H1 (cell line): ENCODE data around the gene KCNQ1. TPM values are rescaled to one million over a fixed set of nuclear protein-coding genes. Genes with fewer than 3 reads are reported as not detected.

ENCODE experiments used
- CTCF ChIA-PET: fragments of 300-600 bp; sonication (Branson Sonifier 250); formaldehyde crosslinking; loops from one replicate; lab custom pipeline; 2021; ENCODE audit not compliant: partially characterized antibody; lab: Charles Lee
- POLR2A ChIA-PET: fragments of 300-600 bp; sonication (Branson Sonifier 250); formaldehyde crosslinking; loops from one replicate; lab custom pipeline; 2021; ENCODE audit warnings: inconsistent platforms; ENCODE audit not compliant: partially characterized antibody; lab: Charles Lee
- DNase-seq, 2 experiments: peaks; one replicate each; pipeline versions ENCODE4 v3.0.0 to v3.0.0-alpha.2; 2010 to 2022; ENCODE audit warnings: low spot score in 2 of 2, low read depth in 1 of 2, mixed read lengths in 1 of 2
- FAIRE-seq: peaks from 2 replicates; lab custom pipeline; 2011; peaks lifted over from hg19 to GRCh38; lab: Jason Lieb, UNC
- H2AFZ ChIP-seq: 2 replicates; pipeline ENCODE4 v1.8.1; 2012; ENCODE audit warnings: low read length, inconsistent platforms
- H2AK5ac ChIP-seq: 2 replicates; pipeline ENCODE4 v1.6.1; 2013; ENCODE audit warnings: low read depth, low read length
- H2BK120ac ChIP-seq: replicated peaks from 2 replicates; pipeline ENCODE3; 2013; ENCODE audit warnings: low read depth, low read length, inconsistent platforms
- H2BK12ac ChIP-seq: 2 replicates; pipeline ENCODE4 v1.6.1; 2013; ENCODE audit warnings: low read depth, low read length
- H2BK15ac ChIP-seq: 2 replicates; pipeline ENCODE4 v1.6.1; 2013; ENCODE audit warnings: low read length
- H2BK20ac ChIP-seq: 2 replicates; pipeline ENCODE4 v1.6.1; 2013; ENCODE audit warnings: low read length
- H2BK5ac ChIP-seq: 2 replicates; pipeline ENCODE4 v1.6.1; 2013; ENCODE audit warnings: low read depth, low read length
- H3K14ac ChIP-seq: 2 replicates; pipeline ENCODE4 v1.6.1; 2013; ENCODE audit warnings: inconsistent platforms; ENCODE audit not compliant: insufficient read length
- H3K18ac ChIP-seq: 2 replicates; pipeline ENCODE4 v1.6.1; 2013; ENCODE audit warnings: low read length; ENCODE audit errors: extremely low read depth
- H3K23ac ChIP-seq: 2 replicates; pipeline ENCODE4 v1.6.1; 2013; ENCODE audit warnings: inconsistent platforms; ENCODE audit not compliant: insufficient read length
- H3K23me2 ChIP-seq: 2 replicates; pipeline ENCODE4 v1.6.1; 2013; ENCODE audit warnings: low read depth, low read length
- H3K27ac ChIP-seq: 2 replicates; pipeline ENCODE4 v1.6.1; 2011; ENCODE audit warnings: low read depth, low read length, inconsistent platforms
- H3K27me3 ChIP-seq, 4 experiments: replicated peaks in 1 of 4; 1 replicate in 1 of 4; 2 replicates in 3 of 4; pipeline versions ENCODE4 v1.6.1 to v1.8.1; 2011 to 2013; ENCODE audit warnings: low read length in 3 of 4, mild to moderate bottlenecking in 3 of 4, inconsistent platforms in 2 of 4, mixed read lengths in 2 of 4, moderate library complexity in 1 of 4; ENCODE audit not compliant: control insufficient read depth in 3 of 4, insufficient read depth in 3 of 4; ENCODE audit errors: extremely low read depth in 1 of 4
- H3K36me3 ChIP-seq, 4 experiments: 2 replicates each; pipeline versions ENCODE4 v1.6.1 to v1.8.1; 2011 to 2013; ENCODE audit warnings: mild to moderate bottlenecking in 4 of 4, low read length in 3 of 4, moderate library complexity in 2 of 4, control low read depth in 1 of 4, inconsistent platforms in 1 of 4; ENCODE audit not compliant: insufficient read depth in 4 of 4, control insufficient read depth in 2 of 4
- H3K4ac ChIP-seq: replicated peaks from 2 replicates; pipeline ENCODE3; 2013; ENCODE audit warnings: low read length, low read depth, mixed read lengths, inconsistent platforms; ENCODE audit not compliant: insufficient read length
- H3K4me1 ChIP-seq, 4 experiments: replicated peaks in 1 of 4; 1 replicate in 1 of 4; 2 replicates in 3 of 4; pipeline versions ENCODE4 v1.6.1 to v1.8.1; 2011 to 2013; ENCODE audit warnings: low read length in 3 of 4, inconsistent platforms in 2 of 4, mixed read lengths in 1 of 4; ENCODE audit not compliant: insufficient read depth in 4 of 4, control insufficient read depth in 3 of 4
- H3K4me2 ChIP-seq, 2 experiments: 2 replicates each; pipeline versions ENCODE4 v1.6.1 to v1.8.1; 2011 to 2013; ENCODE audit warnings: low read depth in 2 of 2, low read length in 2 of 2, control low read depth in 1 of 2, inconsistent platforms in 1 of 2, mild to moderate bottlenecking in 1 of 2; ENCODE audit not compliant: insufficient read depth in 1 of 2
- H3K4me3 ChIP-seq, 4 experiments: fragments of 200-600, 300-600 bp in 1 of 4; sonication (generic), shearing (Covaris generic), sonication (Bioruptor Twin) in 1 of 4; 2 replicates each; pipeline versions ENCODE4 v1.5.1 to v1.8.1; 2011 to 2016; ENCODE audit warnings: low read length in 4 of 4, low read depth in 3 of 4, control low read depth in 2 of 4, inconsistent platforms in 2 of 4, mild to moderate bottlenecking in 2 of 4, mixed read lengths in 1 of 4, moderate library complexity in 1 of 4; ENCODE audit not compliant: insufficient read depth in 2 of 4; ENCODE audit errors: extremely low read depth in 1 of 4
- H3K56ac ChIP-seq: replicated peaks from 2 replicates; pipeline ENCODE3; 2013; ENCODE audit warnings: low read depth, mild to moderate bottlenecking, mixed read lengths, low read length, inconsistent platforms; ENCODE audit not compliant: insufficient read length
- H3K79me1 ChIP-seq: 2 replicates; pipeline ENCODE4 v1.6.1; 2013; ENCODE audit warnings: low read depth, low read length, control low read depth
- H3K79me2 ChIP-seq, 2 experiments: 2 replicates each; pipeline versions ENCODE4 v1.6.1 to v1.8.1; 2012 to 2013; ENCODE audit warnings: low read length in 2 of 2, mild to moderate bottlenecking in 2 of 2, inconsistent platforms in 1 of 2; ENCODE audit not compliant: insufficient read depth in 2 of 2, control insufficient read depth in 1 of 2
- H3K9ac ChIP-seq, 4 experiments: replicated peaks in 1 of 4; 1 replicate in 1 of 4; 2 replicates in 3 of 4; pipeline versions ENCODE4 v1.6.1 to v1.8.1; 2011 to 2013; ENCODE audit warnings: low read depth in 3 of 4, low read length in 3 of 4, control low read depth in 2 of 4, mild to moderate bottlenecking in 2 of 4, moderate library complexity in 2 of 4, inconsistent platforms in 1 of 4; ENCODE audit errors: extremely low read depth in 1 of 4
- H3K9me3 ChIP-seq, 2 experiments: 2 replicates each; pipeline versions ENCODE4 v1.6.1 to v1.8.1; 2012 to 2013; ENCODE audit warnings: mild to moderate bottlenecking in 2 of 2, moderate library complexity in 2 of 2, control low read depth in 1 of 2, inconsistent platforms in 1 of 2, low read depth in 1 of 2, low read length in 1 of 2, mixed read lengths in 1 of 2; ENCODE audit not compliant: insufficient read depth in 2 of 2
- H4K20me1 ChIP-seq, 2 experiments: replicated peaks in 1 of 2; 2 replicates each; pipeline versions ENCODE3 to v1.8.1; 2011 to 2013; ENCODE audit warnings: inconsistent platforms in 2 of 2, low read length in 2 of 2, mild to moderate bottlenecking in 1 of 2; ENCODE audit not compliant: insufficient read depth in 2 of 2, control insufficient read depth in 1 of 2
- H4K5ac ChIP-seq: 2 replicates; pipeline ENCODE4 v1.6.1; 2013; ENCODE audit warnings: low read length, low read depth, mixed read lengths, inconsistent platforms; ENCODE audit not compliant: insufficient read length
- H4K8ac ChIP-seq: 2 replicates; pipeline ENCODE4 v1.8.0; 2013; ENCODE audit warnings: mild to moderate bottlenecking, moderate library complexity, low read length, inconsistent platforms; ENCODE audit not compliant: insufficient read depth; ENCODE audit errors: extremely low read depth
- H4K91ac ChIP-seq: replicated peaks from 2 replicates; pipeline ENCODE3; 2013; ENCODE audit warnings: low read length, mixed read lengths, inconsistent platforms; ENCODE audit not compliant: insufficient read length
- EP300 ChIP-seq, 2 experiments: IDR thresholded peaks; 1 replicate in 1 of 2; 2 replicates in 1 of 2; pipeline ENCODE4 v1.6.1; 2011 to 2012; ENCODE audit warnings: low read depth in 2 of 2, low read length in 2 of 2, mild to moderate bottlenecking in 2 of 2, borderline replicate concordance in 1 of 2, inconsistent platforms in 1 of 2, moderate library complexity in 1 of 2
- SIX5 ChIP-seq: IDR thresholded peaks from 2 replicates; pipeline ENCODE4 v1.6.1; 2011; ENCODE audit warnings: mild to moderate bottlenecking, low read depth, low read length
- WGBS, 2 experiments: shearing (Covaris generic) in 1 of 2; methylation state at CpG; one replicate each; pipeline versions ENCODE4 v1.1.6 to v1.1.7; 2013 to 2015; ENCODE audit warnings: low lambda C conversion rate in 2 of 2, mixed read lengths in 2 of 2, inconsistent platforms in 1 of 2, low coverage in 1 of 2, missing lambda C conversion rate in 1 of 2; ENCODE audit not compliant: insufficient replicate concordance in 2 of 2, insufficient coverage in 1 of 2, insufficient read length in 1 of 2; ENCODE audit errors: extremely low coverage in 1 of 2, missing lambda C conversion rate in 1 of 2; 5-methylcytosine and 5-hydroxymethylcytosine counted together
- polyA plus RNA-seq, 7 experiments: library from polyadenylated mRNA; depleted of rRNA in 3 of 7; stranded (reverse) in 5 of 7; unstranded in 2 of 7; fragments of >200 nt in 5 of 7; fragments of 200-250 nt in 2 of 7; gene quantifications; 1 replicate in 5 of 7; 2 replicates in 1 of 7; 4 replicates in 1 of 7; pipeline versions ENCODE4 v1.2.1 to v1.2.3, GENCODE V29; 2011 to 2013; ENCODE audit warnings: missing spikeins in 2 of 7, mixed read lengths in 2 of 7
- total RNA-seq: library from RNA; stranded (reverse); fragmentation: NEBNext Ultra II Directional; extraction: Animal tissue kit (Norgen Biotek cat#: 25700); gene quantifications from 2 replicates; pipeline ENCODE4 v1.2.1, GENCODE V29; 2021

KCNQ1 gene
- total and polyA plus RNA-seq, 2 of the 8 experiments (the other 6 are each of a cell fraction or from before 2014, with no cell fraction given), result 1.9 to 2.0 TPM

- Histone ChIP-seq H2BK120ac (no peak overlapping the region), H3K9ac (no peak overlapping the region), H3K56ac (no peak overlapping the region), H3K14ac (no peak overlapping the region), H3K4me3 (no peak overlapping the region), H3K27ac (no peak overlapping the region), H3K79me1 (no peaks in the 10 kb centered on the region), H2BK20ac (no peak overlapping the region), H3K4ac (no peak overlapping the region), H2AK5ac (no peak overlapping the region), H2BK12ac (peak overlapping the region; percentile 77; the same call in 1 of the 2 replicates), H2BK5ac (no peak overlapping the region), H3K9me3 (peaks cover 0 to 5% of the 10 kb centered on the region in 2 experiments; a peak in 1 of 4 replicates), H4K20me1 (no peaks in the 10 kb centered on the region), H3K23ac (no peak overlapping the region), H2BK15ac (peak overlapping the region; percentile 81; the same call in 1 of the 2 replicates), H4K8ac (peak overlapping the region; percentile 80; the same call in 1 of the 2 replicates), H3K36me3 (no peaks in the 10 kb centered on the region), H3K79me2 (no peaks in the 10 kb centered on the region), H3K23me2 (no peaks in the 10 kb centered on the region), H3K18ac (no peak overlapping the region), H3K4me1 (peaks cover 0 to 14% (median 6%) of the 10 kb centered on the region in 4 experiments; a peak in 5 of 7 replicates), H4K91ac (no peak overlapping the region), H2AFZ (no peak overlapping the region), H4K5ac (no peak overlapping the region), H3K27me3 (peaks cover 0 to 46% (median 31%) of the 10 kb centered on the region in 4 experiments; a peak in 5 of 7 replicates), H3K4me2 (no peak overlapping the region)
- DNase-seq (no peak), FAIRE-seq (no peak)
- ChIA-PET POLR2A (interaction anchor here (1.4 to 2.0 kb wide), 2 partner anchors 15 to 97 kb away, joined by 4 to 6 read pairs; no protein-coding TSS in a partner anchor), CTCF (interaction anchor here (0.6 to 1.9 kb wide), 10 partner anchors 8 to 248 kb away, joined by 3 to 7 read pairs (median 3); no protein-coding TSS in a partner anchor)
- WGBS, 2 experiments, result 94% methylated on average over 6 of the region's 6 CpGs; no CpG with 5 or more reads in 1 of the 2 experiments
- TF ChIP-seq EP300 (IDR thresholded peaks at IDR 0.05; ENCODE audit: borderline replicate concordance in 1 of 2, low read depth in 2 of 2, low read length in 2 of 2) (no peak), SIX5 (no peak)
These were observed 345.2 kb downstream of the KCNQ1 start for GRCh38 chr11:2789791-2790567.
